ENCODE measurements around the gene CD34.

GRCh38 chr1:207852576-207853371, 58.2 kb downstream of the CD34 start:
- TF ChIP-seq, protein P1, sequence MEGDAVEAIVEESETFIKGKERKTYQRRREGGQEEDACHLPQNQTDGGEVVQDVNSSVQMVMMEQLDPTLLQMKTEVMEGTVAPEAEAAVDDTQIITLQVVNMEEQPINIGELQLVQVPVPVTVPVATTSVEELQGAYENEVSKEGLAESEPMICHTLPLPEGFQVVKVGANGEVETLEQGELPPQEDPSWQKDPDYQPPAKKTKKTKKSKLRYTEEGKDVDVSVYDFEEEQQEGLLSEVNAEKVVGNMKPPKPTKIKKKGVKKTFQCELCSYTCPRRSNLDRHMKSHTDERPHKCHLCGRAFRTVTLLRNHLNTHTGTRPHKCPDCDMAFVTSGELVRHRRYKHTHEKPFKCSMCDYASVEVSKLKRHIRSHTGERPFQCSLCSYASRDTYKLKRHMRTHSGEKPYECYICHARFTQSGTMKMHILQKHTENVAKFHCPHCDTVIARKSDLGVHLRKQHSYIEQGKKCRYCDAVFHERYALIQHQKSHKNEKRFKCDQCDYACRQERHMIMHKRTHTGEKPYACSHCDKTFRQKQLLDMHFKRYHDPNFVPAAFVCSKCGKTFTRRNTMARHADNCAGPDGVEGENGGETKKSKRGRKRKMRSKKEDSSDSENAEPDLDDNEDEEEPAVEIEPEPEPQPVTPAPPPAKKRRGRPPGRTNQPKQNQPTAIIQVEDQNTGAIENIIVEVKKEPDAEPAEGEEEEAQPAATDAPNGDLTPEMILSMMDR (conservative IDR thresholded peaks at IDR 0.05) = no peak
- TF ChIP-seq EZH2 (IDR thresholded peaks at IDR 0.05; ENCODE audit: low read depth) = no peak

All from PC-9 (cell line).